ENCODE measurements around the gene PGM1.

Gene PGM1

GRCh38 chr1:63607322-63607721, 14.1 kb downstream of the PGM1 start:
- ATAC-seq (ENCODE audit: low read depth) (no peak), DNase-seq (ENCODE audit: low spot score) (no peak)
- H3K27me3 ChIP-seq (ENCODE audit: insufficient read depth, poor library complexity, severe bottlenecking), result no peaks in the 10 kb centered on the region
- H3K4me1 ChIP-seq (ENCODE audit: insufficient read depth, poor library complexity, severe bottlenecking), result peaks cover 5% of the 10 kb centered on the region
- H3K36me3 ChIP-seq (ENCODE audit: low read depth), result no peaks in the 10 kb centered on the region
- no peak for TF ChIP-seq CTCF (IDR thresholded peaks at IDR 0.05; ENCODE audit: poor library complexity, severe bottlenecking)
- no peaks in the 10 kb centered on the region for H3K9me3 ChIP-seq (ENCODE audit: severe bottlenecking)
- H3K27ac ChIP-seq (ENCODE audit: poor library complexity, severe bottlenecking), result no peak overlapping the region
- no peak overlapping the region for H3K4me3 ChIP-seq (ENCODE audit: severe bottlenecking)

- no peak for TF ChIP-seq CTCF (IDR thresholded peaks at IDR 0.05; ENCODE audit: poor library complexity, severe bottlenecking)
- ATAC-seq (ENCODE audit: low read depth), result 0 out of 3 replicates have a peak, but pooled peaks have one; percentile 35
- Histone ChIP-seq H3K36me3 (ENCODE audit: low read depth) (no peaks in the 10 kb centered on the region), H3K27ac (ENCODE audit: poor library complexity, severe bottlenecking) (no peak overlapping the region), H3K4me1 (ENCODE audit: insufficient read depth, poor library complexity, severe bottlenecking) (peaks cover 5% of the 10 kb centered on the region), H3K4me3 (ENCODE audit: severe bottlenecking) (no peak overlapping the region), H3K27me3 (ENCODE audit: insufficient read depth, poor library complexity, severe bottlenecking) (no peaks in the 10 kb centered on the region), H3K9me3 (ENCODE audit: severe bottlenecking) (no peaks in the 10 kb centered on the region)
- no peak for DNase-seq (ENCODE audit: low spot score)
Observed at GRCh38 chr1:63611231-63611630, 18.0 kb downstream of the PGM1 start.

GRCh38 chr1:63612564-63612963, 19.4 kb downstream of the PGM1 start:
- H3K4me3 ChIP-seq (ENCODE audit: severe bottlenecking), result no peak overlapping the region
- no peaks in the 10 kb centered on the region for H3K27me3 ChIP-seq (ENCODE audit: insufficient read depth, poor library complexity, severe bottlenecking)
- TF ChIP-seq CTCF (IDR thresholded peaks at IDR 0.05; ENCODE audit: poor library complexity, severe bottlenecking), result no peak
- H3K27ac ChIP-seq (ENCODE audit: poor library complexity, severe bottlenecking), result no peak overlapping the region
- no peak for ATAC-seq (ENCODE audit: low read depth)
- no peaks in the 10 kb centered on the region for H3K36me3 ChIP-seq (ENCODE audit: low read depth)
- H3K9me3 ChIP-seq (ENCODE audit: severe bottlenecking), result no peaks in the 10 kb centered on the region
- H3K4me1 ChIP-seq (ENCODE audit: insufficient read depth, poor library complexity, severe bottlenecking), result peaks cover 5% of the 10 kb centered on the region
- no peak for DNase-seq (ENCODE audit: low spot score)

- TF ChIP-seq CTCF (IDR thresholded peaks at IDR 0.05; ENCODE audit: poor library complexity, severe bottlenecking), result no peak
- Histone ChIP-seq H3K27me3 (ENCODE audit: insufficient read depth, poor library complexity, severe bottlenecking) (no peaks in the 10 kb centered on the region), H3K36me3 (ENCODE audit: low read depth) (no peaks in the 10 kb centered on the region), H3K4me3 (ENCODE audit: severe bottlenecking) (no peak overlapping the region), H3K9me3 (ENCODE audit: severe bottlenecking) (no peaks in the 10 kb centered on the region), H3K4me1 (ENCODE audit: insufficient read depth, poor library complexity, severe bottlenecking) (peaks cover 5% of the 10 kb centered on the region), H3K27ac (ENCODE audit: poor library complexity, severe bottlenecking) (no peak overlapping the region)
- DNase-seq (ENCODE audit: low spot score), result no peak
- ATAC-seq (ENCODE audit: low read depth), result no peak
Observed at GRCh38 chr1:63612971-63613370, 19.8 kb downstream of the PGM1 start.

- H3K27ac ChIP-seq (ENCODE audit: poor library complexity, severe bottlenecking), result no peak overlapping the region
- no peaks in the 10 kb centered on the region for H3K36me3 ChIP-seq (ENCODE audit: low read depth)
- DNase-seq (ENCODE audit: low spot score), result no peak
- no peaks in the 10 kb centered on the region for H3K4me1 ChIP-seq (ENCODE audit: insufficient read depth, poor library complexity, severe bottlenecking)
- peak; percentile 78 for TF ChIP-seq CTCF (IDR thresholded peaks at IDR 0.05; ENCODE audit: poor library complexity, severe bottlenecking)
- H3K4me3 ChIP-seq (ENCODE audit: severe bottlenecking), result no peak overlapping the region
- no peaks in the 10 kb centered on the region for H3K27me3 ChIP-seq (ENCODE audit: insufficient read depth, poor library complexity, severe bottlenecking)
- no peaks in the 10 kb centered on the region for H3K9me3 ChIP-seq (ENCODE audit: severe bottlenecking)
- ATAC-seq (ENCODE audit: low read depth), result peak; percentile 75
Observed at GRCh38 chr1:63615768-63616420, 22.7 kb downstream of the PGM1 start.

All from RWPE2 (cell line).